Astrocyte (in vitro differentiated cells and primary cell): ENCODE results near the gene MRPL53. TPM values are rescaled to one million over a fixed set of nuclear protein-coding genes. Genes with fewer than 3 reads are reported as not detected.

Source experiments
- DNase-seq: peaks from one replicate; pipeline ENCODE4 v3.0.0-alpha.2; 2010; ENCODE audit warnings: low read depth
- FAIRE-seq: peaks from 2 replicates; lab custom pipeline; 2011; peaks lifted over from hg19 to GRCh38; lab: Jason Lieb, UNC
- H2AFZ ChIP-seq: 2 replicates; pipeline ENCODE4 v1.6.0; 2012; ENCODE audit warnings: low read depth, low read length, inconsistent platforms
- H3K27ac ChIP-seq: 2 replicates; pipeline ENCODE4 v1.5.1; 2011; ENCODE audit warnings: low read depth, low read length, inconsistent platforms
- H3K27me3 ChIP-seq: 2 replicates; pipeline ENCODE4 v1.6.0; 2011; ENCODE audit warnings: low read length, inconsistent platforms; ENCODE audit not compliant: insufficient read depth
- H3K36me3 ChIP-seq: 2 replicates; pipeline ENCODE4 v1.5.1; 2011; ENCODE audit warnings: low read length, inconsistent platforms; ENCODE audit not compliant: insufficient read depth
- H3K4me1 ChIP-seq: 2 replicates; pipeline ENCODE4 v1.5.1; 2011; ENCODE audit warnings: low read length, inconsistent platforms; ENCODE audit not compliant: insufficient read depth
- H3K4me2 ChIP-seq: 2 replicates; pipeline ENCODE4 v1.6.0; 2012; ENCODE audit warnings: low read length, inconsistent platforms
- H3K4me3 ChIP-seq: 2 replicates; pipeline ENCODE4 v1.5.1; 2011; ENCODE audit warnings: low read depth, mild to moderate bottlenecking, low read length, inconsistent platforms; ENCODE audit not compliant: insufficient read depth
- H3K79me2 ChIP-seq: 2 replicates; pipeline ENCODE4 v1.6.0; 2012; ENCODE audit warnings: mild to moderate bottlenecking, low read length, inconsistent platforms; ENCODE audit not compliant: insufficient read depth
- H3K9ac ChIP-seq: 2 replicates; pipeline ENCODE4 v1.6.0; 2012; ENCODE audit warnings: mild to moderate bottlenecking, low read length, inconsistent platforms
- H3K9me3 ChIP-seq: 2 replicates; pipeline ENCODE4 v1.5.1; 2012; ENCODE audit warnings: low read depth, mild to moderate bottlenecking, low read length, inconsistent platforms; ENCODE audit not compliant: insufficient read depth
- H4K20me1 ChIP-seq: 2 replicates; pipeline ENCODE4 v1.6.0; 2012; ENCODE audit warnings: low read length, inconsistent platforms; ENCODE audit not compliant: insufficient read depth
- H3K27ac Mint-ChIP-seq: one replicate; pipeline ENCODE4 v1.8.0; 2021; ENCODE audit warnings: mild to moderate bottlenecking, mixed read lengths; ENCODE audit not compliant: unreplicated experiment
- H3K27me3 Mint-ChIP-seq: one replicate; pipeline ENCODE4 v1.8.0; 2021; ENCODE audit warnings: low read depth, mixed read lengths; ENCODE audit not compliant: unreplicated experiment
- H3K36me3 Mint-ChIP-seq: one replicate; pipeline ENCODE4 v1.8.0; 2021; ENCODE audit warnings: low read depth, mixed read lengths; ENCODE audit not compliant: unreplicated experiment
- H3K4me1 Mint-ChIP-seq: one replicate; pipeline ENCODE4 v1.8.0; 2021; ENCODE audit warnings: low read depth, mixed read lengths; ENCODE audit not compliant: unreplicated experiment
- H3K4me3 Mint-ChIP-seq: one replicate; pipeline ENCODE4 v1.8.0; 2021; ENCODE audit warnings: mild to moderate bottlenecking, moderate library complexity, mixed read lengths; ENCODE audit not compliant: unreplicated experiment
- H3K9me3 Mint-ChIP-seq: one replicate; pipeline ENCODE4 v1.8.0; 2021; ENCODE audit warnings: mild to moderate bottlenecking, mixed read lengths; ENCODE audit not compliant: unreplicated experiment
- CTCF ChIP-seq: IDR thresholded peaks from 2 replicates; pipeline ENCODE4 v1.5.1; 2011; ENCODE audit warnings: low read depth, mild to moderate bottlenecking, inconsistent platforms, low read length, moderate library complexity; ENCODE audit not compliant: insufficient read depth
- EZH2 ChIP-seq: IDR thresholded peaks from 2 replicates; pipeline ENCODE4 v1.6.1; 2012; ENCODE audit warnings: mild to moderate bottlenecking, low read length, inconsistent platforms; ENCODE audit not compliant: insufficient read depth
- total RNA-seq: library from RNA; stranded (reverse); gene quantifications from 2 replicates; pipeline ENCODE4 v1.2.1, GENCODE V29; 2021

Gene MRPL53
- total RNA-seq, 1 donor from 2014 or later: 50.6 TPM

GRCh38 chr2:74495440-74495839, 23.0 kb upstream of the MRPL53 start:
- H3K79me2 ChIP-seq: no peaks in the 10 kb centered on the region
- H3K27ac ChIP-seq: no peak overlapping the region
- H3K4me3 Mint-ChIP-seq: no peak overlapping the region
- DNase-seq (no peak), FAIRE-seq (no peak)
- no peak overlapping the region for H3K4me2 ChIP-seq
- peaks cover 14% of the 10 kb centered on the region for H3K4me1 Mint-ChIP-seq
- peaks cover 18% of the 10 kb centered on the region for H3K4me1 ChIP-seq
- H3K27me3 ChIP-seq: peaks cover 32% of the 10 kb centered on the region
- TF ChIP-seq CTCF (no peak), EZH2 (no peak)
- no peak overlapping the region for H3K27ac Mint-ChIP-seq
- no peaks in the 10 kb centered on the region for H3K9me3 ChIP-seq
- H3K36me3 Mint-ChIP-seq: peaks cover 30% of the 10 kb centered on the region
- H3K4me3 ChIP-seq: no peak overlapping the region
- H2AFZ ChIP-seq: no peak overlapping the region
- peaks cover 44% of the 10 kb centered on the region for H3K27me3 Mint-ChIP-seq
- no peaks in the 10 kb centered on the region for H4K20me1 ChIP-seq
- peaks cover 6% of the 10 kb centered on the region for H3K36me3 ChIP-seq
- no peaks in the 10 kb centered on the region for H3K9me3 Mint-ChIP-seq
- H3K9ac ChIP-seq: no peak overlapping the region

- TF ChIP-seq CTCF (no peak), EZH2 (no peak)
- no peak for DNase-seq
- H3K36me3 Mint-ChIP-seq: peaks cover 38% of the 10 kb centered on the region
- H3K36me3 ChIP-seq: peaks cover 6% of the 10 kb centered on the region
- peak overlapping the region; percentile 6 for H3K4me3 Mint-ChIP-seq
- H3K79me2 ChIP-seq: no peaks in the 10 kb centered on the region
- no peak overlapping the region for H3K9ac ChIP-seq
- H3K9me3 Mint-ChIP-seq: no peaks in the 10 kb centered on the region
- H3K27me3 ChIP-seq: peaks cover 17% of the 10 kb centered on the region
- FAIRE-seq: no peak
- H3K27me3 Mint-ChIP-seq: peaks cover 30% of the 10 kb centered on the region
- H3K4me1 Mint-ChIP-seq: peaks cover 15% of the 10 kb centered on the region
- H4K20me1 ChIP-seq: peaks cover 7% of the 10 kb centered on the region
- H3K4me2 ChIP-seq: no peak overlapping the region
- no peak overlapping the region for H3K27ac ChIP-seq
- no peak overlapping the region for H3K4me3 ChIP-seq
- H2AFZ ChIP-seq: no peak overlapping the region
- H3K4me1 ChIP-seq: peaks cover 16% of the 10 kb centered on the region
- H3K9me3 ChIP-seq: no peaks in the 10 kb centered on the region
- H3K27ac Mint-ChIP-seq: no peak overlapping the region
These were observed 21.1 kb upstream of the MRPL53 start for GRCh38 chr2:74493546-74493945.

GRCh38 chr2:74491648-74492544, 19.4 kb upstream of the MRPL53 start:
- FAIRE-seq (no peak), DNase-seq (no peak)
- Mint-ChIP-seq H3K4me3 (no peak overlapping the region), H3K27ac (peak overlapping the region; percentile 58), H3K4me1 (peaks cover 9% of the 10 kb centered on the region), H3K36me3 (peaks cover 38% of the 10 kb centered on the region), H3K27me3 (peaks cover 15% of the 10 kb centered on the region), H3K9me3 (no peaks in the 10 kb centered on the region)
- H3K9ac ChIP-seq: no peak overlapping the region
- H4K20me1 ChIP-seq: peaks cover 7% of the 10 kb centered on the region
- no peak overlapping the region for H3K4me2 ChIP-seq
- H3K79me2 ChIP-seq: no peaks in the 10 kb centered on the region
- H3K36me3 ChIP-seq: peaks cover 6% of the 10 kb centered on the region
- no peak overlapping the region for H2AFZ ChIP-seq
- peaks cover 4% of the 10 kb centered on the region for H3K4me1 ChIP-seq
- H3K9me3 ChIP-seq: no peaks in the 10 kb centered on the region
- H3K27me3 ChIP-seq: peaks cover under 1% of the 10 kb centered on the region
- no peak overlapping the region for H3K4me3 ChIP-seq
- H3K27ac ChIP-seq: no peak overlapping the region
- TF ChIP-seq CTCF (no peak), EZH2 (no peak)
